Measurements from ENCODE around the gene KIAA0825. TPM values are rescaled to one million over a fixed set of nuclear protein-coding genes. Genes with fewer than 3 reads are reported as not detected.

KIAA0825 gene
- polyA plus RNA-seq, 6 donors from 2014 or later = 1.3 to 3.0 (median 1.9) TPM

DNA sequence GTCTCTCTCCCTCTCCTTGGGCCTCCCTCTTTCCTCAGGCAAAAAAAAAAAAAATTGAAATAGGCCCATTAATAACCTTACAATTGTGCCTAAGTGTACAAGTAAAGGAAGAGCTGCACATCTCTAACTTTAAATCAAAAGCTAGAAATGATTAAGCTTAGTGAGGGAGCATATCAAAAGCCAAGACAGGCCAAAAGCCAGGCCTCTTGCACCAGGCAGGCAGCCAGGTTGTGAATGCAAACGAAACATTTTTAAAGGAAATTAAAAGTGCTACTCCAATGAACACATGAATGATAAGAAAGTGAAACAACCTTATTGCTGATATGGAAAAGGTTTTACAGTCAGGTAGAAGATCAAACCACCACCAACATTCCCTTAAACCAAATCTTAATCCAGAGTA, 383.4 kb downstream of the KIAA0825 start:
- H3K27ac Mint-ChIP-seq = no peak overlapping the region
- DNase-seq (no peak), ATAC-seq (ENCODE audit: low read depth in 2 of 2) (no peak)
- H3K4me3 Mint-ChIP-seq = no peak overlapping the region
- peaks cover 3 to 16% (median 9%) of the 10 kb centered on the region in 7 donors for H3K9me3 Mint-ChIP-seq
- no peaks in the 10 kb centered on the region for H3K27me3 Mint-ChIP-seq
- H3K4me1 Mint-ChIP-seq = no peaks in the 10 kb centered on the region
- H3K36me3 Mint-ChIP-seq = peaks cover 0 to 15% of the 10 kb centered on the region in 2 donors

DNA sequence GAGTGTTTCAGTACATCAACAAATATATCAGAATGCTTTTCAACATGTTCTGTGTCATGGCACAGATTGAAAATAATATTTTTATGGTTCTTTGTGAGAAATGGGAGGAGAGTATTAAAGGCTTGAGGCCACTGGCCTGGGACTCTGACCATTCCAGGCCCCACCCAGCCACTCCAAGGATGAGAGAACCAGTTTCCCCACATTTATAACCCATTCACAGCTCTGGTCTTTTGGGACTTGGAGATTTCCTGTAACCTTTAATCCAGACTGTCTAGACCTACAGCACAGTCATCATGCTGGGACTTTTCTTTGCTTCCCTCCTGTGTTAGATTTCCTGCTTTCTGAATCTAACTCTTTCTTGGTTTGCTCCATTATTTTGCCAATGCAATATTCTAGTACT, 389.6 kb downstream of the KIAA0825 start:
- no peak overlapping the region for H3K4me3 Mint-ChIP-seq
- DNase-seq (no peak), ATAC-seq (ENCODE audit: low read depth in 2 of 2) (no peak)
- no peak overlapping the region for H3K27ac Mint-ChIP-seq
- no peaks in the 10 kb centered on the region for H3K27me3 Mint-ChIP-seq
- no peaks in the 10 kb centered on the region for H3K36me3 Mint-ChIP-seq
- H3K4me1 Mint-ChIP-seq = no peaks in the 10 kb centered on the region
- H3K9me3 Mint-ChIP-seq = peaks cover 0 to 13% (median 2%) of the 10 kb centered on the region in 7 donors

DNA sequence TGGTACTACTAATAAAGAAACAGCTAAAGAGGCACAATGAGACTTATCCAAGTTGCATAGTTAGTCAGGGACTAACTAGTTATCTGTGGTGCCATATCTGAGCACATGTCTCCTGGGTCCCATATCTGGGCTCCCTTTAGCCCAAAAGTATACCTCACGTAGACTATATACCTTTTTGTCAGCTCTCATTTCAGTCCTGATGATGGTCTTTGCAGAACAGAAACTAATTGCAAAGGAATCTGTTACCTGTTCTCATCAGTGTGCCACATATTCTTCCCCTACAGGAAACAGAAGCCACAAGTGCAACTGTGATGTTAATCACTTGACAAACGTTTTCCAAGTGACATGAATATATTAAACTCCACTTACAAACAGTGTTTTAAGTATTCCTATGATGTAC, 395.2 kb downstream of the KIAA0825 start:
- no peak overlapping the region for H3K27ac Mint-ChIP-seq
- ATAC-seq (ENCODE audit: low read depth in 2 of 2) (no peak), DNase-seq (no peak)
- H3K4me1 Mint-ChIP-seq = no peaks in the 10 kb centered on the region
- no peaks in the 10 kb centered on the region for H3K27me3 Mint-ChIP-seq
- peaks cover 0 to 14% (median 2%) of the 10 kb centered on the region in 7 donors for H3K9me3 Mint-ChIP-seq
- no peaks in the 10 kb centered on the region for H3K36me3 Mint-ChIP-seq
- H3K4me3 Mint-ChIP-seq = no peak overlapping the region

DNA sequence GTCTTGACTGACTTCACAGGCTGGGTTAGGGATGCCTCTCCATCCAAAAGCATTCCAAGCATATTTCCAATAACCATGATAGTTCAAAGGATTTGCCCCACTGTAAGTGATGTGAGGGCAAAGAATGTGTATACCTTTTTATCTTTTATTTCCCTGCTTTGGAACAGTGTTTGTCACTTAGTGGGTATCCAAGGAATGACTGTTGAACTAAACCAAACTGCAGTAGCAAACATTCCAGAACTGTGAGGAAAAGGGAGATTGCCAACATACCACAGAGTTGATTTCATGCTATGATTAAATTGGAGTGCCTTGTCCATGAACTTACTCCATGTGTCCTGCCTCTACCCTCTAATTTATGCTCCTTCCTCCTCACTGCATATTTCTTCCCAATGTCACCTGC, 400.0 kb downstream of the KIAA0825 start:
- H3K4me3 Mint-ChIP-seq = no peak overlapping the region
- H3K9me3 Mint-ChIP-seq = peaks cover 0 to 2% (median 0%) of the 10 kb centered on the region in 7 donors
- no peaks in the 10 kb centered on the region for H3K27me3 Mint-ChIP-seq
- no peak for ATAC-seq (ENCODE audit: low read depth in 2 of 2)
- H3K36me3 Mint-ChIP-seq = no peaks in the 10 kb centered on the region
- DNase-seq = no peak
- H3K4me1 Mint-ChIP-seq = no peaks in the 10 kb centered on the region
- H3K27ac Mint-ChIP-seq = no peak overlapping the region

DNA sequence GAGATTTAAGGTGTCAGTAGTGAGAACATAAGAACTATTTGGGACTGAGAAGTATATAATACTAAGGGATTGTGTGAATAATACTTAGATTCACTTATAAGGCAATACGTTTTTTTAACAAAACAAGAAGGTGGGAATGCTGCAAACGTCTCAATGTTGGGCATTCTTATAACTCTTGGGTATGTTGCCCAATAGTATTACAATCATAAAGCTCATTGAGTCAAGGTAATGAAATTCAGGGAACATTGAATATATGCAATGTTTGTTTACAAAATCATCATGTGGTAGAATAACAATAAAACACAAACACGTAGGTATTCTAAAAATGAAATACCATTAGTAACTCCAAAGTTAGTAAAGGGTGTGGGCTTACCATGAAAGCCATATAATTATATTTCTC, 400.7 kb downstream of the KIAA0825 start:
- Mint-ChIP-seq H3K27ac (no peak overlapping the region), H3K36me3 (no peaks in the 10 kb centered on the region), H3K27me3 (no peaks in the 10 kb centered on the region), H3K9me3 (peaks cover 0 to 2% (median 0%) of the 10 kb centered on the region in 7 donors), H3K4me3 (no peak overlapping the region), H3K4me1 (no peaks in the 10 kb centered on the region)
- ATAC-seq (ENCODE audit: low read depth in 2 of 2) = no peak
- no peak for DNase-seq

DNA sequence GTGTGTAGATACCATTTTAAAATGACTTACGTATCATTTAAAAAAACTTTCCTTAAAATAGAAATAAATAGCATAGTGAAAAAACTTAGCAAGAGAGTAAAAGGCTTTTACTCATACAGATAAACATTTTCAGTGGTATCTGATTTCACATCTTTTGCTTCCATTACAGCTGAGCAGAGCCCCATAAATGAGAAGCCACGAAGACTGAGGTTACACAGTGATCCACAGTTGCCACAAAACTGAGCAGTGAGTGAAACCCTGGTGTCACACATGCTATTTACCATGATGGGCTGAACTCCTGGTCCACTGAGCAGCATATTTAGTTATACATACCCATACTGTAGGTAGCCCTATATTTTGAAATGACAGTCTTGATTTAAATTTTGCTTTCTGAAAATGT, 401.2 kb downstream of the KIAA0825 start:
- DNase-seq = no peak
- Mint-ChIP-seq H3K9me3 (peaks cover 0 to 2% (median 0%) of the 10 kb centered on the region in 7 donors), H3K27ac (no peak overlapping the region), H3K4me3 (no peak overlapping the region), H3K27me3 (no peaks in the 10 kb centered on the region), H3K36me3 (no peaks in the 10 kb centered on the region), H3K4me1 (no peaks in the 10 kb centered on the region)
- ATAC-seq (ENCODE audit: low read depth in 2 of 2) = no peak

DNA sequence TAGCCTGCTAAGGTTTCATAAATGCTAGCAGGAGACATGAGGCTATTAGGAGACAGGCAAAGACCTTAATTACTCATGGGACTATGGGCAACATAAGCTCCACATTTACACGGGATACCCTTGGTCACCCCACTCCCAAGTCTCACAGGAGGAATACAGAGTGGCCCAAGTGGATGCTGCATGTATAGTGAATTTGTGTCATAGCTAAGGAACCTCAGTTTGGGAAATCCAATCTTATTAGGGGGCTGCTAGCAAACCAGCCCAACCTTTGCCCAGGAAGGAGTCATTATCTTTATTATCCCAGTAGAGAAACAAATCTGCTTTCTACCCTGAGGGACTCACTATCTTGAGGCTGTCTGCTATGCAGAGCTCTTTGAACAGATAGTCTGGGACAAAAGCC, 405.9 kb downstream of the KIAA0825 start:
- H3K27ac Mint-ChIP-seq = no peak overlapping the region
- ATAC-seq (ENCODE audit: low read depth in 2 of 2) (no peak), DNase-seq (no peak)
- H3K36me3 Mint-ChIP-seq = no peaks in the 10 kb centered on the region
- H3K4me3 Mint-ChIP-seq = no peak overlapping the region
- peaks cover 0 to 2% (median 0%) of the 10 kb centered on the region in 7 donors for H3K9me3 Mint-ChIP-seq
- no peaks in the 10 kb centered on the region for H3K4me1 Mint-ChIP-seq
- H3K27me3 Mint-ChIP-seq = no peaks in the 10 kb centered on the region

DNA sequence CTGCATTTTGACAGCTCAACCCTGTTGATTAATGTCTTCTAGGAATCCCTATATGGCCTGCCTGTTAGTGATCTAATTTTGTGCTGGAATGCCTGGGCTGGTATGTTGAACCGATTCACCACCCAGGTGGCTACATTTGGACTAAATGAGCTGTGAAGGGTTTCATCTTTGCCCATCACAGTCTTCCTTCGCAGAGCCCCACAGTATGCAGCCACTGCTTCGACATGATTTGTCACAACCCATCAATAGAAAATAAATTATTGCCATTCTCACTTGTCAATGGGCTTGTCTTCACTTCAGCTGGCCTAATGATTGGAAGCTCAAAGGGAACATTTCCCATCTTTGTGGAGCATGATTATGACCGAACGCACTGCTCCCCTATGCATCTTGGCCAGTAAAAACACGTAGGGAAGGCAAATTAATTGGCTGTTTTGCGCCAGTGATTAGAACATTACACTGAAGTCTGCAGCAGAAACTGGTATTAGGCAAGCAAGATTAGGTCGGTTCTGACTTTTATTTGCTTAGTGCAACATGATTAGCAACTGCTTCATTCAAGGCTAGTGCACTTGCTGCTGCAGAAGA, 408.5 kb downstream of the KIAA0825 start:
- H3K36me3 Mint-ChIP-seq = no peaks in the 10 kb centered on the region
- H3K27me3 Mint-ChIP-seq = no peaks in the 10 kb centered on the region
- H3K4me1 Mint-ChIP-seq = no peaks in the 10 kb centered on the region
- H3K27ac Mint-ChIP-seq = no peak overlapping the region
- peak overlapping the region in 1 of 8 donors; percentile 2 for H3K4me3 Mint-ChIP-seq
- DNase-seq (no peak), ATAC-seq (ENCODE audit: low read depth in 2 of 2) (no peak)
- peaks cover 0 to 2% (median 0%) of the 10 kb centered on the region in 7 donors for H3K9me3 Mint-ChIP-seq

DNA sequence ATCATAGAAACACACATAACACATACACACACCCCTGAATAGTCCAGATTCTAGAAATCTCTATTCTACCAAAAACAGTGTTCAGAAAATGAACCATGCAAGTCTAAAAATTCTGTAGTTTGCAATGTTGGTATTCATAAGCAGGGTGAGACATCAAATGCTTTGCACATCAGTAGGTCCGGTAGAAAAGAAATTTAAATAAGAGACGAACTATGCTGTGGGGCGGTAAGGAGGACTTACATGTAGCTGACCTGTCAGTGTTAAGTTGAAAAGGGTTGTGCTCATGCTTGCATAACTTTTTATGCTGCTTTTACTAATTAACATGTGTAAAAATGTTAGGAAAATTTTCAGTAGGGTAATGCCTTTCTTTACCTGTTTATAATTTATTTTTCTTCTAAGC, 409.1 kb downstream of the KIAA0825 start:
- Mint-ChIP-seq H3K27ac (no peak overlapping the region), H3K9me3 (peaks cover 0 to under 1% (median 0%) of the 10 kb centered on the region in 7 donors), H3K36me3 (no peaks in the 10 kb centered on the region), H3K4me3 (no peak overlapping the region), H3K27me3 (no peaks in the 10 kb centered on the region), H3K4me1 (no peaks in the 10 kb centered on the region)
- DNase-seq (no peak), ATAC-seq (ENCODE audit: low read depth in 2 of 2) (no peak)

DNA sequence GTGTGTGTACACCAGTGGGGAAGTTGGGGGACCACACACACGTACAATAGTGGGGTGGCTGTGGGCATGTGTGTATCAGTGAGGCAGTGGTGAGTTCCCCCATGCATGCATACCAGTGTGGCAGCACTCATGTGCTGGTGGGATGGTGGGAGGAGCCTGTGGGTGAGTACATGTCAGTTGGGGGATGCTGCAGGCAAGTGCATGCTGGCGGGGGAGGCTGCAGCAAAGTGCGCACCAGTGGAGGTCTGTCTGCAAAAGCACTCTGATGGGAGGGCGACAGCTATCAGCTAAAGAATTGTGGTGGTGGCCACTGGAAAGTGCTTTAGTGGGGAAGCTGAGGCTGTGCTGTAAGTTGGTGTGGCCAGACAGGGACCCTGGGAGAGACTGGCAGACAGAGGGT, 418.8 kb downstream of the KIAA0825 start:
- H3K9me3 Mint-ChIP-seq = no peaks in the 10 kb centered on the region
- H3K4me3 Mint-ChIP-seq = no peak overlapping the region
- H3K36me3 Mint-ChIP-seq = peaks cover 0 to 6% of the 10 kb centered on the region in 2 donors
- no peaks in the 10 kb centered on the region for H3K4me1 Mint-ChIP-seq
- H3K27ac Mint-ChIP-seq = no peak overlapping the region
- H3K27me3 Mint-ChIP-seq = peaks cover 0 to 5% (median 4%) of the 10 kb centered on the region in 3 donors
- DNase-seq (no peak), ATAC-seq (ENCODE audit: low read depth in 2 of 2) (no peak)

DNA sequence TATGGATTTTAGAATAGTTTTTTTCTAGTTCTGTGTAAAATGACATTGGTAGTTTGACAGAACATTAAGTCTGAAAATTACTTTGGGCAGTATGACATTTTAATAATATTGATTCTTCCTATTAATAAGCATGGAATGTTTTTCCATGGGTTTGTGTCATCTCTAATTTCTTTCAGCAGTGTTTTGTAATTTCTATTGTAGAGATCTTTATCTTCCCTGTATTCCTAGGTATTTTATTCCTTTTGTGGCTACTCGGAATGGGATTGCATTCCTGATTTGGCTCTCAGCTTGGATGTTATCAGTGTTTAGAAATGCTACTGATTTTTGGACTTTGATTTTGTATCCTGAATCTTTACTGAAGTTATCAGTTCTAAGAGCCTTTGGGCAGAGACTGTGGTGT, 420.4 kb downstream of the KIAA0825 start:
- H3K4me1 Mint-ChIP-seq = no peaks in the 10 kb centered on the region
- H3K27ac Mint-ChIP-seq = no peak overlapping the region
- H3K4me3 Mint-ChIP-seq = no peak overlapping the region
- H3K27me3 Mint-ChIP-seq = peaks cover 0 to 9% (median 5%) of the 10 kb centered on the region in 3 donors
- H3K36me3 Mint-ChIP-seq = peaks cover 0 to 6% of the 10 kb centered on the region in 2 donors
- no peaks in the 10 kb centered on the region for H3K9me3 Mint-ChIP-seq
- no peak for ATAC-seq (ENCODE audit: low read depth in 2 of 2)
- no peak for DNase-seq

DNA sequence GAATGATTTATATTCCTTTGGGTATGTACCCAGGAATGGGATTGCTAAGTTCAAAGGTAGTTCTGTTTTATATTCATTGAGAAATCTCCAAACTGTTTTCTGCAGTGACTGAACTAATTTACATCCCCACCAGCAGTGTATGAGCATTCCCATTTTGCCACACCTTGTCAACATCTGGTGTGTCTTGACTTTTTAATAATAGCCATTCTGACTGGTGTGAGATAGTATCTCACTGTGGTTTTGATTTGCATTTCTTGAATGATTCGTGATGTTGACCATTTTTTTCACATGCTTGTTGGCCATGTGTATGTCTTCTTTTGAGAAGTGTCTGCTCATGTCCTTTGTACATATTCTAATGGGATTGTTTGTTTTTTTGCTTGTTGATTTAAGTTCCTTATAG, 421.5 kb downstream of the KIAA0825 start:
- Mint-ChIP-seq H3K9me3 (no peaks in the 10 kb centered on the region), H3K27ac (no peak overlapping the region), H3K4me3 (no peak overlapping the region), H3K27me3 (peaks cover 0 to 9% (median 5%) of the 10 kb centered on the region in 3 donors), H3K36me3 (peaks cover 0 to 6% of the 10 kb centered on the region in 2 donors), H3K4me1 (no peaks in the 10 kb centered on the region)
- ATAC-seq (ENCODE audit: low read depth in 2 of 2) = no peak
- no peak for DNase-seq

DNA sequence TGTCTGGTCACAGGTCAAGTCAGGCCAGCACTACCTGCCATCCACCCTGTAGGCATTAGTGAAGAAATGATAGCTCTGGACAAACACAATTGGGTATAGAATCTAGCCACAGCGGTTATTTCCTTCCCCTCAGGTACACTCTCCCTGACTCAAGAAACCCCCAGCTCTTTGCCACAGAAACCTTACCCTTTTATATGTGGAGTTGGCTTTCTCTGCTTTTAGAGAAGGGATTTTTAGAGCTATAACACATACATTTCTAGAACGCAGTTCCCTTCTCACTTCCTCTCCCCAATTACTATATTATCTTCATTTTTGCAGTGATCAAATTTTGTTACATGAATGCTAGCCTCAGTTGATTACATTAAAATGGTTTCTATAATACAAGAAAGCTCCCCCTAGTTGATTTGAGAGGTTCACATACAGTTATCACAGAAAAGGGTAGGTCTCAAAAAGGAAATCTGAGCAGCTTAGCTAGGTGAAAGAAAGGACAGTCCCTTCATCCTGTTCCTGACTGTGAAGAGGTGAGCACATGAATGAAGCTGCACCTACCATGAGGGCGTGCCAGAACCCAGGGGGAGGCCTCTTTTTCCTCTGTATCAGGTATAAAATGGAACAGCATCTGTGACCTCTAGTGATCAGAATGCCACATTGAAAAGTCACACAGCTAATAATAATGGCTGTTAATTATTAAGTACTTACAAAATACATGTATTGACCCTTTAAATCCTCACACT, 425.6 kb downstream of the KIAA0825 start:
- Mint-ChIP-seq H3K9me3 (peaks cover 0 to 11% (median 2%) of the 10 kb centered on the region in 7 donors), H3K27me3 (peaks cover 0 to 9% (median 0%) of the 10 kb centered on the region in 3 donors), H3K4me3 (no peak overlapping the region), H3K36me3 (no peaks in the 10 kb centered on the region), H3K27ac (no peak overlapping the region), H3K4me1 (no peaks in the 10 kb centered on the region)
- DNase-seq (no peak), ATAC-seq (ENCODE audit: low read depth in 2 of 2) (no peak)

DNA sequence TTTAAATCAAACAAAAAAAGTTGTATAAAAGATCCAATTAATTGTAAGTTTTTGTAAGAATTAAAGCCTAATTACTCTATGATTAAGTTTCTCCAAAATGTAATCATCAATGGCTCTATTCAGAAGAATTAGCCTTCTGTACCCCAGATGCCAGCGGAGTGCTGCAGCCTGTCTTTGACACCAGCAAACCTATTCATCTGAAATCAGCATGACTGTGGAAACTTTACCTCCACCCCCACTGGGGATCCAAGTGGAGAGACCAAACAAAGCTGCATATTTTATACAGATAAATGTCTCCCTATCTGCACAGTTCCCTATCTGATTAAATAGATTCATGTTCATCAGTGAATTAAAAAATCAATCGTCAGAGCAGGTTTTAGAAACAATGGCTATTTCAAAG, 426.8 kb downstream of the KIAA0825 start:
- Mint-ChIP-seq H3K9me3 (peaks cover 0 to 15% (median 3%) of the 10 kb centered on the region in 7 donors), H3K4me1 (no peaks in the 10 kb centered on the region), H3K27me3 (peaks cover 6 to 16% (median 6%) of the 10 kb centered on the region in 3 donors), H3K36me3 (no peaks in the 10 kb centered on the region), H3K27ac (no peak overlapping the region), H3K4me3 (no peak overlapping the region)
- no peak for DNase-seq
- no peak for ATAC-seq (ENCODE audit: low read depth in 2 of 2)
